Measurements from ENCODE around the gene SLC44A5. TPM values are rescaled to one million over a fixed set of nuclear protein-coding genes. Genes with fewer than 3 reads are reported as not detected.

The SLC44A5 gene
- total and polyA plus RNA-seq, 8 donors: 0.12 to 6.7 (median 3.9) TPM; not detected in 3

GRCh38 chr1:75440274-75440673 is 170.6 kb downstream of the SLC44A5 start:
- 64 to 79% (median 69%) methylated on average over 2 of the region's 2 CpGs for WGBS, 5 donors
- TF ChIP-seq POLR2A (IDR thresholded peaks at IDR 0.05) (no peak), CTCF (IDR thresholded peaks at IDR 0.05) (no peak), EP300 (IDR thresholded peaks at IDR 0.05) (no peak), POLR2AphosphoS5 (IDR thresholded peaks at IDR 0.05) (no peak)
- Histone ChIP-seq H3K4me1 (no peaks in the 10 kb centered on the region), H3K36me3 (no peaks in the 10 kb centered on the region), H3K4me3 (no peak overlapping the region), H3K27ac (no peak overlapping the region), H3K27me3 (no peaks in the 10 kb centered on the region), H3K9me3 (no peaks in the 10 kb centered on the region)
- no peak for DNase-seq
- intact Hi-C loops (cut with DNase I; ENCODE audit: low total_unique reads): no loop called here

- TF ChIP-seq EP300 (IDR thresholded peaks at IDR 0.05): no peak
- no peak for TF ChIP-seq POLR2A (IDR thresholded peaks at IDR 0.05)
- no peak for TF ChIP-seq POLR2AphosphoS5 (IDR thresholded peaks at IDR 0.05)
- no peak for TF ChIP-seq CTCF (IDR thresholded peaks at IDR 0.05)
- intact Hi-C loops (cut with DNase I; ENCODE audit: low total_unique reads): no loop called here
- H3K36me3 ChIP-seq: no peaks in the 10 kb centered on the region
- no peak overlapping the region for H3K4me3 ChIP-seq
- DNase-seq: no peak
- no peak overlapping the region for H3K27ac ChIP-seq
- no peaks in the 10 kb centered on the region for H3K9me3 ChIP-seq
- H3K4me1 ChIP-seq: no peaks in the 10 kb centered on the region
- H3K27me3 ChIP-seq: no peaks in the 10 kb centered on the region
Measured at GRCh38 chr1:75438355-75438754, 172.6 kb downstream of the SLC44A5 start.

- no peaks in the 10 kb centered on the region for H3K36me3 ChIP-seq
- no peaks in the 10 kb centered on the region for H3K27me3 ChIP-seq
- H3K27ac ChIP-seq: no peak overlapping the region
- H3K9me3 ChIP-seq: no peaks in the 10 kb centered on the region
- no peaks in the 10 kb centered on the region for H3K4me1 ChIP-seq
- intact Hi-C loops (cut with DNase I; ENCODE audit: low total_unique reads): no loop called here
- 74 to 84% (median 82%) methylated on average over 2 of the region's 2 CpGs for WGBS, 5 donors
- no peak for DNase-seq
- TF ChIP-seq POLR2AphosphoS5 (IDR thresholded peaks at IDR 0.05) (no peak), EP300 (IDR thresholded peaks at IDR 0.05) (no peak), POLR2A (IDR thresholded peaks at IDR 0.05) (no peak), CTCF (IDR thresholded peaks at IDR 0.05) (no peak)
- no peak overlapping the region for H3K4me3 ChIP-seq
Measured at GRCh38 chr1:75431843-75432242, 179.1 kb downstream of the SLC44A5 start.

GRCh38 chr1:75430526-75430925 is 180.4 kb downstream of the SLC44A5 start:
- Histone ChIP-seq H3K4me3 (no peak overlapping the region), H3K4me1 (no peaks in the 10 kb centered on the region)
- intact Hi-C loops (cut with DNase I; ENCODE audit: low total_unique reads): no loop called here

More at GRCh38 chr1:75430526-75430925, 180.4 kb downstream of the SLC44A5 start:
- DNase-seq: no peak
- Histone ChIP-seq H3K9me3 (no peaks in the 10 kb centered on the region), H3K36me3 (no peaks in the 10 kb centered on the region), H3K27me3 (no peaks in the 10 kb centered on the region), H3K27ac (no peak overlapping the region)
- TF ChIP-seq POLR2A (IDR thresholded peaks at IDR 0.05) (no peak), POLR2AphosphoS5 (IDR thresholded peaks at IDR 0.05) (no peak), EP300 (IDR thresholded peaks at IDR 0.05) (no peak), CTCF (IDR thresholded peaks at IDR 0.05) (no peak)

Data from stomach (tissue), 9 donors.